Thoracic aorta (tissue), 2 donors: ENCODE data around the gene NRARP. TPM values are rescaled to one million over a fixed set of nuclear protein-coding genes. Genes with fewer than 3 reads are reported as not detected.

Experiments used
- ATAC-seq: fragments of 150-250 bp; one replicate; pipeline ENCODE4 v1.8.0; 2017; ENCODE audit warnings: low read depth; ENCODE audit not compliant: insufficient number of reproducible peaks, low FRiP score
- DNase-seq: peaks from one replicate; pipeline ENCODE4 v3.0.0-alpha.2; 2020; ENCODE audit warnings: low spot score
- H3K27ac ChIP-seq, 2 donors: fragments of 200-600 bp; sonication (generic); 1 replicate in 1 of 2; 2 replicates in 1 of 2; pipeline ENCODE4 v1.5.1; 2016; ENCODE audit warnings: mild to moderate bottlenecking in 2 of 2, moderate library complexity in 2 of 2
- H3K27me3 ChIP-seq: fragments of 200-600 bp; sonication (generic); replicated peaks from 2 replicates; pipeline ENCODE4 v1.6.0; 2016; ENCODE audit warnings: mild to moderate bottlenecking; ENCODE audit not compliant: insufficient read depth
- H3K36me3 ChIP-seq: fragments of 200-600 bp; sonication (generic); one replicate; pipeline ENCODE4 v1.5.1; 2016
- H3K4me1 ChIP-seq, 2 donors: fragments of 200-600 bp; sonication (generic); 1 replicate in 1 of 2; 2 replicates in 1 of 2; pipeline versions ENCODE4 v1.5.1 to v1.6.0; 2016; ENCODE audit warnings: low read depth in 2 of 2, mild to moderate bottlenecking in 1 of 2; ENCODE audit not compliant: control insufficient read depth in 1 of 2
- H3K4me3 ChIP-seq: fragments of 200-600 bp; sonication (generic); 2 replicates; pipeline ENCODE4 v1.5.1; 2016; ENCODE audit warnings: mild to moderate bottlenecking
- H3K9me3 ChIP-seq: fragments of 200-600 bp; sonication (generic); 2 replicates; pipeline ENCODE4 v1.5.1; 2016
- total RNA-seq, 2 donors: library from RNA; depleted of rRNA; stranded (reverse); fragments of >200 nt; gene quantifications; one replicate each; pipeline versions ENCODE4 v1.1.0 to v1.2.3, GENCODE V29; 2016
- TF ChIP-seq, protein P1 (sequence below): fragments of 200-600 bp; sonication (generic); IDR thresholded peaks from one replicate; pipeline ENCODE4 v1.5.1; 2019; ENCODE audit warnings: antibody characterized with exemption

NRARP gene
- total RNA-seq, 2 donors from 2014 or later, result 8.5 to 16.9 TPM

DNA sequence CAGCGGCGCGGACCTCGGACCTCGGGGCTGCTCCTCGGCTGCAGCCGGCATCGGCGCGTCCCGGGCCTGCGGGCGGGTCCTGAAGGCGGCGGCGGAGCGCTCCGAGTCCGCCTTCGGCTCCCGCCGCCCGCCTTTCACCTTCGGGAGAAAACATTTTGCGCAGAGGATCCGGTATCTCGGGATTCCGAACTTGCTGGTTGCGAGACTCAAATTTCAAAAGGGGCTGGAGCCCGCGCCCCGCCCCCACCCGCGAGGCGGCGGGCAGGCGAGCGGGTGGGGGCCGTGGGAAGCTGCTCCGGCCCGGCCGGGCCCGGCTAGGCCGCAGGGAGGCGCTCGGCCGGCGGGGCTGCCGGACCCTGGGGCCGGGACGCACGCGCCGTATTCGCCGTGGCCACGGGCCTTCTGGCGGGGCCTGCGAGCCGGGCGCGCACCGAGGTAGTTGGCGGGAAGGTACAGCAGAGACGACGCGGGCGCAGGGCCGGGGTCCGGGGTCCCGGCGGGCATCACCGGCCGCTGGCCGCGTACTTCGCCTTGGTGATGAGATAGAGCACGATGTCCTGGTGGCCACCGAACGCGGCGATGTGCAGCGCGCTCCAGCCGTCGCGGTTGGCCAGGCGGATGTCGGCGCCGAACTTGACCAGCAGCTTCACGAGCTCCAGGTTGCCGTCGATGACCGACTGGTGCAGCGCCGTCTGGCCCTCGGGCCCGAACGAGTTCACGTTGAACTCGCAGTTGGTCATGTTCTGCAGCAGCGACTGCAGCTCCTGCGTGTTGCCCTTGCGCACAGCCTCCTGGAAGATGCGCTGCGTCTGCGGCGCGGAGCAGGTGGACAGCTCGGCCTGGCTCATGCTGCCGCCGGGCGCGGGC is 757 bp downstream of the NRARP start:
- Histone ChIP-seq H3K9me3 (no peaks in the 10 kb centered on the region), H3K36me3 (no peaks in the 10 kb centered on the region), H3K4me3 (peak overlapping the region; percentile 73), H3K27me3 (peaks cover 12% of the 10 kb centered on the region), H3K27ac (no peak overlapping the region), H3K4me1 (peaks cover 26 to 38% of the 10 kb centered on the region in 2 donors)
- ATAC-seq, result no peak
- DNase-seq, result no peak
- TF ChIP-seq, protein P1, sequence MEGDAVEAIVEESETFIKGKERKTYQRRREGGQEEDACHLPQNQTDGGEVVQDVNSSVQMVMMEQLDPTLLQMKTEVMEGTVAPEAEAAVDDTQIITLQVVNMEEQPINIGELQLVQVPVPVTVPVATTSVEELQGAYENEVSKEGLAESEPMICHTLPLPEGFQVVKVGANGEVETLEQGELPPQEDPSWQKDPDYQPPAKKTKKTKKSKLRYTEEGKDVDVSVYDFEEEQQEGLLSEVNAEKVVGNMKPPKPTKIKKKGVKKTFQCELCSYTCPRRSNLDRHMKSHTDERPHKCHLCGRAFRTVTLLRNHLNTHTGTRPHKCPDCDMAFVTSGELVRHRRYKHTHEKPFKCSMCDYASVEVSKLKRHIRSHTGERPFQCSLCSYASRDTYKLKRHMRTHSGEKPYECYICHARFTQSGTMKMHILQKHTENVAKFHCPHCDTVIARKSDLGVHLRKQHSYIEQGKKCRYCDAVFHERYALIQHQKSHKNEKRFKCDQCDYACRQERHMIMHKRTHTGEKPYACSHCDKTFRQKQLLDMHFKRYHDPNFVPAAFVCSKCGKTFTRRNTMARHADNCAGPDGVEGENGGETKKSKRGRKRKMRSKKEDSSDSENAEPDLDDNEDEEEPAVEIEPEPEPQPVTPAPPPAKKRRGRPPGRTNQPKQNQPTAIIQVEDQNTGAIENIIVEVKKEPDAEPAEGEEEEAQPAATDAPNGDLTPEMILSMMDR, result no peak

DNA sequence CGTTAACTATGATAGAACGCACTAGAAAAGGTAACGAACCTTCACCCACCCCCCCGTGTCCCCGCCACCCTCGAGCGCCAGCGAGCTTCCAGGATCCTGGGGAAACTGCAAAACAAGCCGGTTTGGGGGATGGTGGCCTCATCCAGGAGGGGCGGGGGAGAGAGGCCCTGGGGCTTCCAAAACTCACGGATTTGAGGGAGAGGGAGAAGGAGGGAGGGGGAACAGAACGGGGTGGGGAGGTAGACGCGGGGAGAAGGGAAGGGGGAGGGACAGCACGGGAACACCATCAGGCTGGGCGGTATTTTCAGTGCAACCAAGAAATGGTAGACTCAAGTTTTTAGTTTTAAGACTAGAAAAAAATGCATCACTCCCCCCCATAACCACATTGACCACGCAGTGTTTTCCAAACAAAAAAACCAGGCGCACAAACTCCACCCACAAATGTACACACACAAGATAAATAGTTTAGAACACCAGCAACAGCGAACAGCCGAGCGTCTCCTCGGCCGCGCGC is 1.4 kb downstream of the NRARP start:
- peaks cover 23 to 31% of the 10 kb centered on the region in 2 donors for H3K4me1 ChIP-seq
- no peaks in the 10 kb centered on the region for H3K36me3 ChIP-seq
- H3K27ac ChIP-seq, result no peak overlapping the region
- peaks cover 12% of the 10 kb centered on the region for H3K27me3 ChIP-seq
- H3K9me3 ChIP-seq, result no peaks in the 10 kb centered on the region
- DNase-seq (no peak), ATAC-seq (no peak)
- peak overlapping the region; percentile 73 for H3K4me3 ChIP-seq
- TF ChIP-seq, protein P1, result no peak

DNA sequence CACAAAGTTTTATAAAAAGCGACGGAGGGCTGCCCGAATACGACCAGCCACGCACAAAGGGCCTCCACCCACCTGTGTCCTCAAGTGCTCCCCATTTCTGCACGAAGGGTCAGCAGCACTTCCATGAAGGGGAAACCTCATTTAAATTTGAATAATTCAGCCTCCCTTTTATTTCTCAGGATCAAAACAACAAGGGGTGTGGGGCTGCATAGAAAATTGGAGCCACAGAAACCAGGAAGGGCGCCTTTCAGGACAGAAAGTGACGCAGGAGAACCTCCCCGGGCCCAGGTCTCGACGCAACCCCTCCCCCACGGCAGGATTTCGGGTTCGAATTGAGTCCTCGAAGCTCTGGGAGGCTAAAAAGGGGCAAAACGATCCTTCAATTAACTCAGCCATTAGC is 2.1 kb downstream of the NRARP start:
- H3K9me3 ChIP-seq, result no peaks in the 10 kb centered on the region
- peak overlapping the region; percentile 23 for H3K4me3 ChIP-seq
- DNase-seq (no peak), ATAC-seq (no peak)
- peaks cover 12% of the 10 kb centered on the region for H3K27me3 ChIP-seq
- H3K4me1 ChIP-seq, result peaks cover 19 to 28% of the 10 kb centered on the region in 2 donors
- H3K36me3 ChIP-seq, result no peaks in the 10 kb centered on the region
- TF ChIP-seq, protein P1, result no peak
- no peak overlapping the region for H3K27ac ChIP-seq

DNA sequence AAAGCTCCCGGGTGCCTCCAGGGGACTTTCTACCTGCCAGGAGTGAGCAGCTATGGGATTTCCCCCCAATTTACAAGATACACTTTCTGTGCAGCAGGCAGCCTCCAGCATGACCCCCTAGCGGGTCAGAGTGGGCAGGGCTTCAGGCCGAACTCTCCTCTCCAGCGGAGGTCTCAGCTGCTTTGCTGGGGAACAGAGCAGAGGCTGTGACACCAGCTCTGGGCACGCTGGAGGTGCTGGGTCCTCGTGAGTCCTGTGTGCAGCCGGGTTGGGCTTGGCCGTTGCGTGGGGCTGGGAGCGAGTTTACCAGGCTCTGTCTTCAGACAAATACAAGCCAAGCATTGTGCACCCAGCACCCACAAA is 2.9 kb downstream of the NRARP start:
- H3K27me3 ChIP-seq, result peaks cover 12% of the 10 kb centered on the region
- TF ChIP-seq, protein P1, result no peak
- no peak for ATAC-seq
- DNase-seq, result no peak
- H3K9me3 ChIP-seq, result no peaks in the 10 kb centered on the region
- H3K4me3 ChIP-seq, result no peak overlapping the region
- H3K27ac ChIP-seq, result peak overlapping the region in 1 of 2 donors; percentile 17
- peaks cover 17 to 26% of the 10 kb centered on the region in 2 donors for H3K4me1 ChIP-seq
- no peaks in the 10 kb centered on the region for H3K36me3 ChIP-seq

DNA sequence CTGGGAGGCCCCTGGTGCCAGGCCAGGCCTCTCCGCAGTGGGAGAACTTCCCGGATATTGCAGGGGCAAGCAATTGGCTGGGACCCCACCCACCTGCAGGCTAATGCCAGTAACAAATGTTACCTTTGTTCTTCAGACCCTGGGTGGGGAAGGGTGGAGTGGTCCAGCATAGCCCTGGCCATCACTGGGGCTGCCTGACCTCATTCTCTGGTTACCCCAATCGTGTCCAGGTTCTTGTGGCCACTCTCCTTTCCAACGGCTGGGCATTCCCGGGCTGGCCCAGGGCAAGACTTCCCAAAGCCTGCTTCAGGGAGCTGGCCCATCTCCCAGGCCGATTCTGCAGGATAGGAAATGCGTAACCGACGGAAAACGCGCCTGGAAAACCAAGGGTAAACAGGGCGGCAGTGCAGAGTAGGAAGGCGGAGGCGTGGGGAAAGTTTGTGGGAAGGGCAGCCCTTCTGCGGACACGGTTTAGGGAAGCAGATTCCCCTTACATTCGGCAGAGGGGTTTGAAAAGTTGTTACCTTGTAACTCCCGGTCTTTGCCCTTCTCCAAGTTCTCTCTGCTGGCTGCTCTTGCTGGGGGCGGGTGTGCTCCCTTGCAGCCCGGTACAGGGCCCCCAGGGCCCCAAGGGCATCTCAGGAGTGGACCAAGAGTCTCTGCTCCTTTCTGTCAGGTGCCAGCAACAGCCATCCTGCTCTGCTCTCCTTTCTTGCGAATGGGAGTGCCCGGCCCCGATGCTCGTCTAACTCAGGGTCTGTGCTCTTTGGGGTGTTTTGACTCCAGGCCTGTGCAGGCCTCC is 3.5 kb downstream of the NRARP start:
- TF ChIP-seq, protein P1, result no peak
- no peak for DNase-seq
- no peak overlapping the region for H3K4me3 ChIP-seq
- peaks cover 12% of the 10 kb centered on the region for H3K27me3 ChIP-seq
- H3K4me1 ChIP-seq, result peaks cover 17 to 26% of the 10 kb centered on the region in 2 donors
- ATAC-seq, result no peak
- peak overlapping the region in 1 of 2 donors; percentile 17 for H3K27ac ChIP-seq
- H3K36me3 ChIP-seq, result no peaks in the 10 kb centered on the region
- no peaks in the 10 kb centered on the region for H3K9me3 ChIP-seq
